HG02885 (cell line): ENCODE results near the gene MTHFD1.
A peak's percentile ranks its signal among the peaks of the same experiment; 100 is the strongest.
"Not testable (repeated sequence)": the region's sequence is repeated elsewhere in the genome, so short reads cannot be mapped to it uniquely, and the experiment has no call there.

Source experiments
- ATAC-seq: cut with Tn5 transposase; IDR thresholded peaks from one replicate; pipeline ENCODE4 v1.9.1; 2021; ENCODE audit warnings: mild to moderate bottlenecking; ENCODE audit not compliant: unreplicated experiment, poor library complexity

MTHFD1 gene

GRCh38 chr14:64387782-64388532, at the start of gene MTHFD1:
MTHFD1 (plus strand) TSS chr14:64388353; CDS start chr14:64388428, 75 bp downstream.
- peak; percentile 81 for ATAC-seq

GRCh38 chr14:64338616-64339316, 49.4 kb upstream of the MTHFD1 start:
- ATAC-seq: peak; percentile 92

GRCh38 chr14:64340560-64341196, 47.5 kb upstream of the MTHFD1 start:
- ATAC-seq: no peak

GRCh38 chr14:64347748-64348147, 40.4 kb upstream of the MTHFD1 start:
- no peak for ATAC-seq

GRCh38 chr14:64349741-64350490, 38.2 kb upstream of the MTHFD1 start:
- no peak for ATAC-seq

- ATAC-seq: no peak
Measured at GRCh38 chr14:64363265-64363846, 24.8 kb upstream of the MTHFD1 start.

- ATAC-seq: no peak
Measured at GRCh38 chr14:64364907-64365306, 23.2 kb upstream of the MTHFD1 start.

GRCh38 chr14:64365358-64365889, 22.7 kb upstream of the MTHFD1 start:
- ATAC-seq: not testable (repeated sequence)

- no peak for ATAC-seq
Measured at GRCh38 chr14:64369201-64369600, 19.0 kb upstream of the MTHFD1 start.

- peak; percentile 6 for ATAC-seq
Measured at GRCh38 chr14:64387232-64387781, 846 bp upstream of the MTHFD1 start.

GRCh38 chr14:64388533-64389285, 556 bp downstream of the MTHFD1 start:
- ATAC-seq: no peak

- ATAC-seq: no peak
Measured at GRCh38 chr14:64391113-64391725, 3.1 kb downstream of the MTHFD1 start.

- no peak for ATAC-seq
Measured at GRCh38 chr14:64391986-64392385, 3.8 kb downstream of the MTHFD1 start.

GRCh38 chr14:64393189-64393726, 5.1 kb downstream of the MTHFD1 start:
- ATAC-seq: not testable (repeated sequence)

- ATAC-seq: no peak
Measured at GRCh38 chr14:64394423-64394822, 6.3 kb downstream of the MTHFD1 start.

- ATAC-seq: no peak
Measured at GRCh38 chr14:64394977-64395633, 7.0 kb downstream of the MTHFD1 start.

GRCh38 chr14:64400829-64401459, 12.8 kb downstream of the MTHFD1 start:
- ATAC-seq: no peak
